22Rv1 (cell line): ENCODE results near the gene HSD17B1.

Source experiments
- ZFX ChIP-seq: fragments of 450-650 bp; IDR thresholded peaks from 2 replicates; pipeline ENCODE4 v1.6.1; 2017; ENCODE audit warnings: antibody characterized with exemption, borderline replicate concordance
- TF ChIP-seq, protein P1 (sequence below): fragments of 450-650 bp; IDR thresholded peaks from 2 replicates; pipeline ENCODE4 v1.5.1; 2017; ENCODE audit warnings: mild to moderate bottlenecking

DNA sequence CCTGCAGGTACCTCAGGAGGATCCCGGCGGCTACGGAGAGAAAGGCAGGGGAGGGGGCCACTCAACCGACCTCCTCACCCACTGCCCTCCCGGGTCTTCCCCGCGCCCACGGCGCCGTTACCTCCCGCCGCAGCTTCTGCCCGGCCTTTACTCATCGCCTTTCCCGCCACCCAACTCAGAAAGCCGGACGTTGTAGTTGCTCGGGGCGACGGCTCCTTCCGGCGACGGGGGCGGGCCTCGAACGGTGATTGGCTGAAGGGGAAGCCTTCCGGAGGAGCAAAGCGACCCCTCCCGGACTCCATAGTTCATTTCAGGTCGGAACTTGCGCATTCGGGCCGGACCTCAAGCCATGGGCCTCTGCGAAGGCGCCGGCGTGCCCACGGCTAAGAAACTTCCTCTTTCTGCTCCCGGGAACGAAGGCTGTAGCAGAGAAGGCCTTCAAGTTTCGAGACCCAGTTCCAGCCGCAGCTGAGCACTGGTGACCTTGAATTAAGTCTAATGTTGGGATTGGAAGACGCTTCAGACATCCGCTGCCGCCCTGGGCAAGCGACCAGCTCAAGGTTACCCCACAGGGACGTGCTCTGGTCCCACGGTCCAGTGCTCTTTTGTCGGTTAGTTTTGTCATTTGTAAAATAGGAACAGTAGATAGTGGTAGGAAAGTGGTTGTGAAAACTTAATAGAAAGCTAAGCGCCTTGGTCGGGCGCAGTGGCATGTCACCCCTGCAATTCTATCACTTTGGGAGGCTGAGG, 25.0 kb downstream of the HSD17B1 start, which contains the start of gene PSMC3IP:
- TF ChIP-seq, protein P1, sequence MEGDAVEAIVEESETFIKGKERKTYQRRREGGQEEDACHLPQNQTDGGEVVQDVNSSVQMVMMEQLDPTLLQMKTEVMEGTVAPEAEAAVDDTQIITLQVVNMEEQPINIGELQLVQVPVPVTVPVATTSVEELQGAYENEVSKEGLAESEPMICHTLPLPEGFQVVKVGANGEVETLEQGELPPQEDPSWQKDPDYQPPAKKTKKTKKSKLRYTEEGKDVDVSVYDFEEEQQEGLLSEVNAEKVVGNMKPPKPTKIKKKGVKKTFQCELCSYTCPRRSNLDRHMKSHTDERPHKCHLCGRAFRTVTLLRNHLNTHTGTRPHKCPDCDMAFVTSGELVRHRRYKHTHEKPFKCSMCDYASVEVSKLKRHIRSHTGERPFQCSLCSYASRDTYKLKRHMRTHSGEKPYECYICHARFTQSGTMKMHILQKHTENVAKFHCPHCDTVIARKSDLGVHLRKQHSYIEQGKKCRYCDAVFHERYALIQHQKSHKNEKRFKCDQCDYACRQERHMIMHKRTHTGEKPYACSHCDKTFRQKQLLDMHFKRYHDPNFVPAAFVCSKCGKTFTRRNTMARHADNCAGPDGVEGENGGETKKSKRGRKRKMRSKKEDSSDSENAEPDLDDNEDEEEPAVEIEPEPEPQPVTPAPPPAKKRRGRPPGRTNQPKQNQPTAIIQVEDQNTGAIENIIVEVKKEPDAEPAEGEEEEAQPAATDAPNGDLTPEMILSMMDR: peak; percentile 43; the same call in 1 of the 2 replicates
- no peak for TF ChIP-seq ZFX
